Mucosa of gallbladder (tissue), 1 donor: ENCODE data around the gene CD276. TPM values are rescaled to one million over a fixed set of nuclear protein-coding genes. Genes with fewer than 3 reads are reported as not detected.
"Not testable (repeated sequence)": the region's sequence is repeated elsewhere in the genome, so short reads cannot be mapped to it uniquely, and the experiment has no call there.

Experiments used
- DNase-seq: peaks from one replicate; pipeline ENCODE4 v3.0.0-alpha.2; 2020; ENCODE audit warnings: low spot score
- total RNA-seq: library from RNA; stranded (reverse); gene quantifications from one replicate; pipeline ENCODE4 v1.2.1, GENCODE V29; 2021
- donor health status: DM: no; HTN: no; CAD: no.

CD276 gene
- total RNA-seq, 1 donor from 2014 or later, result 51.9 TPM

- no peak for DNase-seq
These were observed 635 bp downstream of the CD276 start for GRCh38 chr15:73684581-73685455.

GRCh38 chr15:73685981-73686380 is 1.8 kb downstream of the CD276 start:
- no peak for DNase-seq

DNA sequence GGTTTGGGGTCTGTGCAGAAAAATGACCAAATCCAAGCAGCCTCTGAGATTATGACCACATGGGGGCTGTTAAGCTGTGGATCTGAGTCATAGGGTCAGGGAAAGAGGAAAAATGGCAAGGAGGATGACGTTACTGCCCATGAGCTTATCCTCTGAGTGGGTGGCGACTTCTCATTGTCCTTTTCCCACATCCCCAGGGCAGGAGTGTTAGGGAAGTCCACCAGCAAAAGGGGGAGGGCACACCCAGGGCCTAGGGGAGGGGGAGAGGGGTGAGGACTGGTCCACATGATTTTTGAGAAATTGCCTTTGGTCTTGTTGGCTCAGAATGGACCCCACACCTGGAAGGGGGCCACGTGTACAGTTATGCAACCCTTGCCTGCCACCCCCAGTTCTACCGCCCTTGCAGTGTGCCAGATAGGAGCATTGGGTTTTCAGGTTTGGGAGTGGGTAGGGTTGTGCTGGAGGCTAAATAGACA is 2.6 kb downstream of the CD276 start:
- no peak for DNase-seq

DNA sequence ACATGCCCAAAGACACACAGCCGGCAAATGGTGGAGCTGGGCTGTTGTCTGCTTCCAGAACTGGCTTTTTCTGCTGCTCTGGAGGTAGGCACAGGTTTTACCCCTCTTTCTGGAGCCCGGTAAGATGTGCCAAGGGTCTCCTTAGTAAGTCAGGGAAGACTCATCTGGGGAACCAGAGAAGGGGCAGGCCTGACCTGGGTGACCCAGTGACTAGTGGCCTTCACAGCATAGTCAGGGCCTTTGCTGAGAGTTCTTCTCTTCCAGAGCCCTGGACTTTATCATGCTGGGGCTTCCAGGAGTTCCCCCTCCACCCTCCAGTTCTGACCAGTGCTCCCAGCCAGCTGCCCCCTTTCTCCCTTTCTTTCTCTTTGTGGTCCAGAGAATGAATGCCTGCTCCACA is 3.2 kb downstream of the CD276 start:
- no peak for DNase-seq

GRCh38 chr15:73688455-73688854 is 4.3 kb downstream of the CD276 start:
- DNase-seq, result no peak

DNA sequence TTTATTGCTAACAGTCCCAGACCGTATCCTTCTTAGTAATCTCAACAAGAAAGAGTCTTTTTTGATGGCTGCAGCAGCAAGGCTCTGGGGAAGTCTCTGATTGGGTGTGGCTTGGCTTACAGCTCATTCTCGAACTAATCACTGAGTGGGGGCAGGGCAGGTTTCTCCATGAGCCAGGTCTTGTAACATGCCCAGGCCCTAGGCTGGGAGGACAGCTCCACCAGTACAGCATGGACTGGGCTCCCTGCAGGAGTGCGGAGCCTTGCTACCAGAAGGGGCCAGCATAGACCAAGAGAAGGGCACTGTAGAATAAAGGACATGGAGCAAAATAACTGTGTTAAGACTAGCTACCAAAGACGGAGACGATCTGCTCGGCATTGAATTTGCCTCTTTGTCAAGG is 7.2 kb downstream of the CD276 start:
- peak; percentile 41 for DNase-seq

DNA sequence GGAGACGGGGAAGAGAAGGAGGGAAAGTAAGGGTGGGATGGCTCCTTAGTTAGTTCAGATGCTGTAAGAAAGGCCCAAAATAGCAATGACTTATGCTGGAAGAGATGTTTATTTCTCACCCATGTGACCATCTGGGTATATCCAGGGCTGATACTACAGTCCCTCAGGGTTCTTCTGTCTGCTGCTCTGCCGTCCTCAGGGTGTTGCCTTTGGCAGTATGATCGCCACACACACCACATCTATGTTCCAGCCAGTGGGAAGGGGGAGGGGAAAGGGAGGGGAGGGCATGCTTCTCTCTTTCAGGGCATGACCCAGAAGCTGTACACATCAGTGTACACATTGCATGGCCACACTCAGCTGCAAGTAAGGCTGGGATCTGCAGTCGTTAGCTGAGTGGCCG is 10.2 kb downstream of the CD276 start:
- DNase-seq, result no peak

DNA sequence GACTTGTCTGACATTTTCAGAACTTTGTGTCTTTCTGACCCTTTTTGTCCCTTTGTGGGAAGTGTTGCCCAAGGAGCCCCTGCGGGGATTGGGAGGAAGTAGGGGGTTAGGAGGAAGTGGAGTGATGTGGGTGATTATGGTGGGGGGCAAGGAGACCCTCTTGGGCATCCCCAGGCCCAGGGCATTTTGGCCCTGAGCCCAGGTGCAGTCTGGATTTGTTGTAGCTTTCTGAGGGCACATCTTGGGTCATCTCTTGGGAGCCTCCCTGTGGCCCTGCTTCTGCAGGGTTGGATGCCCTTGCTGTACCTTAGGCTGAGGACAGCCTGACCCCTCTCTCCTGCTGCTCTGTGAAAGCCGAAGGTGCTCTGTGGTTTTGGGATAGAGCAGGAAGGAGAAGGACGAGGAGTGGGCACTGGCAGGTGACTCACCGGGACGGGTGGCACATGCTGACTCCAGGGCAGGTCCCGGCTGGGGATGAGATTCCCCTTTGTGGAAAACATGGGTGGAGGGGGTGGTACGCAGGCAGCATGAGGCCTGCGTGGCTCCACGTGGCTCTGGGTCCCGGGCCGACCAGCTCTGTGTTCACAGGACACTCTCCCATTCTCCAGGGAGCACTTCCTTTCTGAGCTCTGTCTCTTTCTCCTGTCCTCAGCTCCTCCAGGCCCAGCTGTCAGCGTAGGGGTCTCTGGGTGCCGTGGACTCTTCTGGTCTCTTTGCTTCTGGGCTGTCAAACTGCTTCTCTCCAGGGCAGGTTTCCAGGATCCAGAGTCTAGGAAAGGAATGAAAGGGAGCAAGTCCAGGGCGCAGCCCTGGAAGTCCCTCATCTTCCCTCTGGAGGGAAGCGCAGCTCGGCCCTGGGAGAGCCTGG is 11.8 kb downstream of the CD276 start:
- no peak for DNase-seq

- DNase-seq, result no peak
These were observed 12.4 kb downstream of the CD276 start for GRCh38 chr15:73696641-73697001.

GRCh38 chr15:73697033-73697467 is 12.9 kb downstream of the CD276 start:
- DNase-seq, result peak; percentile 84

- no peak for DNase-seq
These were observed 15.3 kb downstream of the CD276 start for GRCh38 chr15:73699249-73700040.

DNA sequence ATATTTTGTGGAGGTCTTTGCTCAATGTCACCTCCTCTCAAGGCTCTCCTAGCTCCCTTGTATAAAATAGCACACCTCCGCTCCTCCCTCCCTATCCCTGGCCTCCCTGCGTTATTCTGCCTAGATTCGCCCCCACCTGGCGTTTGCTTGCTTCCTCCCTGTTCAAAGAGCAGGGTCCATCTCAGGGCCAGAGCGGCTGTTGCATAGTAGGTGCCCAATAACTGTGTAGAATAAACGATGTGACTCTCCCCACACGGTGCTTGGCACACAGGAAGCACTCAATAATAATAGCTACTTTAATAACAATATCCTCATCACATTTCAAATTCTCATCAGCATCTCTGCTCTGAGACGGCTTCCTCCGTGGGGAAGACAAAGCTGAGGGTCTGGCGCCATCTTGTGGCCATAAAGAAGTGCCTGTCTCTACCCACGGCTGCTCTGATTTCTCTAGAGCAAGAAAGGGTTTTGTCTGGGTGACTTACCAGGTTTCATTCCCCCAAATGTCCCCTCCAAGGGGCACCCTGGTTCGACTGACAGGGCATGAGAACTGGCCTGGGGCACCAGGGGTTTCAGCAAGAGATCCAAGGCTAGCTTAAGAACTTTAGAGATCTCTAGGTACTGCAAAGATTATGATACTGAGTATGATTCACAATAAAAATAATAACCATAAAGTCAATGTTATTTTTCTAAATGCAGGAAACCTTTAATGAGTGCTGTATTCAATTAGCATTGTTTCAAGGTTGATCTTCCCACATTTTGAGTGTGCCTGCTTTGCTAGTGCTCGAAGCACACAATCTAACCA is 16.1 kb downstream of the CD276 start:
- DNase-seq, result peak; percentile 85

DNA sequence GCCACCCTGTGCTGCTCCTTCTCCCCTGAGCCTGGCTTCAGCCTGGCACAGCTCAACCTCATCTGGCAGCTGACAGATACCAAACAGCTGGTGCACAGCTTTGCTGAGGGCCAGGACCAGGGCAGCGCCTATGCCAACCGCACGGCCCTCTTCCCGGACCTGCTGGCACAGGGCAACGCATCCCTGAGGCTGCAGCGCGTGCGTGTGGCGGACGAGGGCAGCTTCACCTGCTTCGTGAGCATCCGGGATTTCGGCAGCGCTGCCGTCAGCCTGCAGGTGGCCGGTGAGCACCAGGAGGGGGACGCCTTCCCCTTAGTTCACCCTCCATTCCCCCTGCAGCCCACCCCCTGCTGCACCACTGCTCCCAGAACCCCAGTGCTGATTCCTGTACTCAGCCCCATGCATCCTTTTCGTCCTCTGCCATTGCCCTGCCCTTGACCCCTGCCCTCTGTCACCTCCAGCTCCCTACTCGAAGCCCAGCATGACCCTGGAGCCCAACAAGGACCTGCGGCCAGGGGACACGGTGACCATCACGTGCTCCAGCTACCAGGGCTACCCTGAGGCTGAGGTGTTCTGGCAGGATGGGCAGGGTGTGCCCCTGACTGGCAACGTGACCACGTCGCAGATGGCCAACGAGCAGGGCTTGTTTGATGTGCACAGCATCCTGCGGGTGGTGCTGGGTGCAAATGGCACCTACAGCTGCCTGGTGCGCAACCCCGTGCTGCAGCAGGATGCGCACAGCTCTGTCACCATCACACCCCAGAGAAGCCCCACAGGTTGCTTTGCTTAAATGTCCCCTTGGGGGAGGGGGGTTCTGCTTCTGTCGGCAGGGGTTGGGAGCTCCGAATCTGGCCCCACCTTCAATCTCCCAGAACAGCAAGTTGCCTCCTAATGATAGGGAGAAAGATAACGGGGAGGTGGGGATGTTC is 18.4 kb downstream of the CD276 start:
- not testable (repeated sequence) for DNase-seq

GRCh38 chr15:73703601-73704000 is 19.4 kb downstream of the CD276 start:
- not testable (repeated sequence) for DNase-seq

GRCh38 chr15:73704142-73704868 is 20.1 kb downstream of the CD276 start:
- DNase-seq, result not testable (repeated sequence)

DNA sequence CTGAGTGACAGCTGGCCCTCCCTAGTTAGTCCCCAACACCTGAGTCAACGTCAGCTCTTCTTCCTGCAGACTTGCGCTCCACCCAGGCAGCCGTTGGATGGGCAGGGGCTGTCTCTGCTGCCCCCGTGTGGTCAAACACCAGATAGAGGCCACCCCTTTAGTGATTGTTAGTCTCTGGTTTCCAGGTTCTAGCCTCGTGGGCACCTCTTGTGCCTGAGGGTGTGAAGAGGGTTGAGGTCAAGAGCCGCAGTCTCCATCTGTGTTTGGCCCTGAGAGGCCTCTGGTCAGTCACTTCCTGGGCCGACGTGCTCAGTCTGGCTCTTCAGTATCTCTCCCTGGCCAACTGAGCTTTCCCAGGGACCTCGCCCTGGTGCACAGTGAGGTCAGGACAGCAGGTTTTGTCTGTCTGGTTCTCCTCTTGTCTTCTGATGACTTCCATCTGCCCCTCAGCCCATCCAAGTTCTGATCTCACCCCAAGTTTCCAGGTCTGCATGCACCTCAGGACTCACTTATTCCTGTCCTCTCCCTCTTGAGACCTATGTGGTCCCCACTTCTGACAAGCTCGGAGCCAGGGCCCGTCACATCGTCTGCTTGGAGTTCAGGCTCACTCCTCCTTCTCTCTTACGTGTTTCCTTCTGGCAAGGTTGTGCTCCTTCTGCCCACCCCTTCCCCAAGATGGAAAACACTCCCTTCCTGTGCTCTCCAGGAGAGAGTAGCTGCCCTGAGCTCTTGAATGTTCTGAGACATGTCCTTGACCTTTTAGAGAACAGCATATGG is 20.9 kb downstream of the CD276 start:
- peak; percentile 39 for DNase-seq

DNA sequence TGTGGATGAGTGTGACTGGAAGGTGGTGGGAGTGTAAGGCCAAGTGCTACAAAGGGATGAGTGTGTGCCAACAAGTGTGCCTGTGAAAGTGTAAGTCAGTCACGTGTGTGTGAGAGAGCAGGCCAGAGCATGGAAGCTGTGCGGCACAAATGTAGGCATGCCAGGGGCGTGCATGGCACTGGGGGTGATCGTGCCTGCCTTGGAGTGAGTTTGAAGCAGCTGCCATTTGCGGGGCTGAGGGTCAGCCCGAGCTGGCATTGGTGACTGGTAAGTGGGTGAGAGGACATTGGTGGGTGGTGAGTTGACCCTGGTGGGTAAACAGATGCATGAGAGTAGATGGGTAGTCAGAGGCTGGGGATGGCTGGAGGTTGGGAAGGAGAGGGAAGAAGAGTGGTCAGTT is 24.5 kb downstream of the CD276 start:
- DNase-seq, result no peak

- DNase-seq, result no peak
These were observed 25.1 kb downstream of the CD276 start for GRCh38 chr15:73709241-73709640.
